Activated CD8-positive, alpha-beta T cell treated with anti-CD3 and anti-CD28 coated beads for 36 hours (primary cell): ENCODE results near the gene CEP41. TPM values are rescaled to one million over a fixed set of nuclear protein-coding genes. Genes with fewer than 3 reads are reported as not detected.
"Not testable (repeated sequence)": the region's sequence is repeated elsewhere in the genome, so short reads cannot be mapped to it uniquely, and the experiment has no call there.

Source experiments
- ATAC-seq: fragments of 200-7000 bp; cut with Tn5 transposase; one replicate; pipeline ENCODE4 v1.10.0; 2021; ENCODE audit warnings: mild to moderate bottlenecking, moderate library complexity
- CTCF ChIA-PET: fragments of 350-600 bp; sonication (Branson Sonifier 250); formaldehyde crosslinking; loops from one replicate; lab custom pipeline; 2021; ENCODE audit warnings: antibody characterized with exemption; lab: Charles Lee
- POLR2A ChIA-PET: fragments of 350-600 bp; sonication (Branson Sonifier 250); formaldehyde crosslinking; loops from one replicate; lab custom pipeline; 2021; ENCODE audit warnings: antibody characterized with exemption; lab: Charles Lee
- DNase-seq: peaks from one replicate; pipeline ENCODE4 v3.0.0-alpha.2; 2020
- H3K27ac Mint-ChIP-seq: one replicate; pipeline ENCODE4 v1.8.0; 2021; ENCODE audit warnings: mild to moderate bottlenecking, mixed read lengths
- H3K27me3 Mint-ChIP-seq: one replicate; pipeline ENCODE4 v1.8.0; 2021; ENCODE audit warnings: mixed read lengths
- H3K36me3 Mint-ChIP-seq: one replicate; pipeline ENCODE4 v1.8.0; 2021; ENCODE audit warnings: low read depth, mixed read lengths
- H3K4me1 Mint-ChIP-seq: one replicate; pipeline ENCODE4 v1.8.0; 2021; ENCODE audit warnings: low read depth, mixed read lengths
- H3K4me3 Mint-ChIP-seq: one replicate; pipeline ENCODE4 v1.8.0; 2021; ENCODE audit warnings: mild to moderate bottlenecking, moderate library complexity, mixed read lengths
- H3K9me3 Mint-ChIP-seq: one replicate; pipeline ENCODE4 v1.8.0; 2021; ENCODE audit warnings: mixed read lengths
- CTCF ChIP-seq: fragments of 200-600 bp; IDR thresholded peaks from one replicate; pipeline ENCODE4 v1.8.0; 2022; ENCODE audit warnings: antibody characterized with exemption, mild to moderate bottlenecking
- intact Hi-C: fragments of 100-400 bp; cut with micrococcal nuclease; formaldehyde crosslinking; loops from one replicate; pipeline ENCODE4 v1.10.0; 2022
- total RNA-seq, 2 experiments: library from RNA; stranded (reverse); gene quantifications; one replicate each; pipeline ENCODE4 v1.2.3, GENCODE V29; 2021

Gene CEP41
- total RNA-seq, 2 experiments from 2014 or later = 28.0 to 28.1 TPM

GRCh38 chr7:130379019-130379418 lies 61.8 kb downstream of the CEP41 start:
- Mint-ChIP-seq H3K4me1 (no peaks in the 10 kb centered on the region), H3K36me3 (no peaks in the 10 kb centered on the region), H3K27me3 (no peaks in the 10 kb centered on the region), H3K9me3 (peaks cover 8% of the 10 kb centered on the region), H3K27ac (no peak overlapping the region), H3K4me3 (no peak overlapping the region)
- TF ChIP-seq CTCF = no peak
- intact Hi-C loops = no loop called here
- no peak for ATAC-seq
- POLR2A ChIA-PET = no interaction called here
- DNase-seq = no peak
- CTCF ChIA-PET = interaction anchor here (1.5 kb wide), 1 partner anchor 17 kb away, joined by 3 read pairs; no protein-coding TSS in a partner anchor

GRCh38 chr7:130377178-130377577 lies 63.6 kb downstream of the CEP41 start:
- no peaks in the 10 kb centered on the region for H3K4me1 Mint-ChIP-seq
- peaks cover 8% of the 10 kb centered on the region for H3K9me3 Mint-ChIP-seq
- no peak overlapping the region for H3K27ac Mint-ChIP-seq
- intact Hi-C loops = no loop called here
- no peak overlapping the region for H3K4me3 Mint-ChIP-seq
- POLR2A ChIA-PET = no interaction called here
- no peaks in the 10 kb centered on the region for H3K27me3 Mint-ChIP-seq
- no peak for TF ChIP-seq CTCF
- CTCF ChIA-PET = interaction anchor here (0.9 kb wide), 1 partner anchor 141 kb away, joined by 3 read pairs; no protein-coding TSS in a partner anchor
- ATAC-seq (no peak), DNase-seq (no peak)
- no peaks in the 10 kb centered on the region for H3K36me3 Mint-ChIP-seq

GRCh38 chr7:130376461-130376860 lies 64.4 kb downstream of the CEP41 start:
- H3K4me1 Mint-ChIP-seq, intact Hi-C loops, H3K4me3 Mint-ChIP-seq, H3K36me3 Mint-ChIP-seq, POLR2A ChIA-PET, H3K27ac Mint-ChIP-seq, DNase-seq, ATAC-seq, H3K27me3 Mint-ChIP-seq, H3K9me3 Mint-ChIP-seq: not testable (repeated sequence)
- CTCF ChIA-PET = interaction anchor here (0.9 kb wide), 1 partner anchor 140 kb away, joined by 3 read pairs; no protein-coding TSS in a partner anchor

- ATAC-seq = no peak
- H3K4me3 Mint-ChIP-seq = no peak overlapping the region
- DNase-seq = no peak
- peaks cover under 1% of the 10 kb centered on the region for H3K4me1 Mint-ChIP-seq
- no peak for TF ChIP-seq CTCF
- CTCF ChIA-PET = no interaction called here
- H3K9me3 Mint-ChIP-seq = peaks cover 8% of the 10 kb centered on the region
- H3K27me3 Mint-ChIP-seq = no peaks in the 10 kb centered on the region
- intact Hi-C loops = no loop called here
- H3K36me3 Mint-ChIP-seq = no peaks in the 10 kb centered on the region
- POLR2A ChIA-PET = no interaction called here
- H3K27ac Mint-ChIP-seq = no peak overlapping the region
These were observed 66.3 kb downstream of the CEP41 start for GRCh38 chr7:130374507-130374906.

GRCh38 chr7:130372402-130373165 lies 68.2 kb downstream of the CEP41 start:
- TF ChIP-seq CTCF = no peak
- no peaks in the 10 kb centered on the region for H3K27me3 Mint-ChIP-seq
- H3K9me3 Mint-ChIP-seq = peaks cover 8% of the 10 kb centered on the region
- H3K27ac Mint-ChIP-seq = no peak overlapping the region
- H3K36me3 Mint-ChIP-seq = no peaks in the 10 kb centered on the region
- no peak for DNase-seq
- ChIA-PET CTCF (no interaction called here), POLR2A (interaction anchor here (0.6 kb wide), 1 partner anchor 119 kb away, joined by 3 read pairs; the partner anchor contains the start of gene MEST)
- intact Hi-C loops = no loop called here
- H3K4me1 Mint-ChIP-seq = peaks cover 11% of the 10 kb centered on the region
- H3K4me3 Mint-ChIP-seq = no peak overlapping the region
- no peak for ATAC-seq
